HepG2 (cell line): ENCODE data around the gene PRMT5. TPM values are rescaled to one million over a fixed set of nuclear protein-coding genes. Genes with fewer than 3 reads are reported as not detected.

Experiments used
- DPF2 ChIP-seq: sonication (generic); formaldehyde crosslinking; IDR thresholded peaks from 2 replicates; pipeline ENCODE4 v1.4.0; 2020; ENCODE audit warnings: mild to moderate bottlenecking, low read depth, missing genetic modification reagents, borderline replicate concordance
- DR1 ChIP-seq: sonication (generic); formaldehyde crosslinking; IDR thresholded peaks from 2 replicates; pipeline ENCODE4 v1.8.0; 2021; ENCODE audit warnings: mild to moderate bottlenecking, missing genetic modification reagents, inconsistent platforms
- FIP1L1 ChIP-seq: fragments of 200-400 bp; formaldehyde crosslinking; IDR thresholded peaks from 2 replicates; pipeline ENCODE4 v1.6.1; 2018; ENCODE audit warnings: low read depth, mild to moderate bottlenecking, low read length, moderate library complexity, borderline replicate concordance; ENCODE audit not compliant: insufficient read depth
- HBP1 ChIP-seq: IDR thresholded peaks from 2 replicates; pipeline ENCODE4 v1.6.1; 2016; ENCODE audit warnings: low read depth, control low read depth
- HNF4G ChIP-seq, 2 experiments: sonication (generic) in 1 of 2; formaldehyde crosslinking in 1 of 2; IDR thresholded peaks; 2 replicates each; pipeline versions ENCODE4 v1.4.0 to v1.6.1; 2011 to 2020; ENCODE audit warnings: borderline replicate concordance in 2 of 2, low read depth in 2 of 2, mild to moderate bottlenecking in 2 of 2, low read length in 1 of 2, missing genetic modification reagents in 1 of 2, moderate library complexity in 1 of 2
- HNRNPH1 ChIP-seq: fragments of 200-400 bp; formaldehyde crosslinking; optimal IDR thresholded peaks from 2 replicates; pipeline ENCODE3; 2017; ENCODE audit warnings: mild to moderate bottlenecking, low read depth, low read length
- KMT2B ChIP-seq: IDR thresholded peaks from 2 replicates; pipeline ENCODE4 v1.6.1; 2016; ENCODE audit warnings: missing genetic modification reagents, missing compliant biosample characterization
- MEF2D ChIP-seq: sonication (generic); formaldehyde crosslinking; IDR thresholded peaks from 2 replicates; pipeline ENCODE4 v1.5.1; 2020; ENCODE audit warnings: mild to moderate bottlenecking, missing genetic modification reagents
- NAIF1 ChIP-seq: sonication (generic); formaldehyde crosslinking; IDR thresholded peaks from 2 replicates; pipeline ENCODE4 v1.5.0; 2020; ENCODE audit warnings: mild to moderate bottlenecking, missing genetic modification reagents, borderline replicate concordance
- PHF20 ChIP-seq: sonication (generic); formaldehyde crosslinking; IDR thresholded peaks from 2 replicates; pipeline ENCODE4 v1.5.0; 2020; ENCODE audit warnings: mild to moderate bottlenecking, missing genetic modification reagents
- PHF8 ChIP-seq: sonication (generic); formaldehyde crosslinking; IDR thresholded peaks from 2 replicates; pipeline ENCODE4 v1.5.0; 2020; ENCODE audit warnings: missing genetic modification reagents
- RFXAP ChIP-seq: sonication (generic); formaldehyde crosslinking; IDR thresholded peaks from 2 replicates; pipeline ENCODE4 v1.4.0; 2020; ENCODE audit warnings: missing genetic modification reagents, borderline replicate concordance
- TFAP4 ChIP-seq: sonication (generic); IDR thresholded peaks from 2 replicates; pipeline ENCODE4 v1.6.1; 2016; ENCODE audit warnings: low read depth, borderline replicate concordance
- YEATS2 ChIP-seq: sonication (generic); formaldehyde crosslinking; IDR thresholded peaks from 2 replicates; pipeline ENCODE4 v1.4.0; 2020; ENCODE audit warnings: missing genetic modification reagents, borderline replicate concordance
- ZBTB20 ChIP-seq: sonication (generic); formaldehyde crosslinking; IDR thresholded peaks from 2 replicates; pipeline ENCODE4 v1.8.1; 2023; ENCODE audit warnings: missing genetic modification reagents, low read depth, mild to moderate bottlenecking, borderline replicate concordance
- ZNF550 ChIP-seq: sonication (generic); formaldehyde crosslinking; IDR thresholded peaks from 2 replicates; pipeline ENCODE4 v1.4.0; 2020; ENCODE audit warnings: mild to moderate bottlenecking, missing genetic modification reagents, borderline replicate concordance
- ZNF605 ChIP-seq: sonication (generic); formaldehyde crosslinking; IDR thresholded peaks from 2 replicates; pipeline ENCODE4 v1.8.0; 2022; ENCODE audit warnings: mild to moderate bottlenecking, missing genetic modification reagents
- ZNF607 ChIP-seq: sonication (generic); formaldehyde crosslinking; IDR thresholded peaks from 2 replicates; pipeline ENCODE4 v1.5.1; 2020; ENCODE audit warnings: missing genetic modification reagents, mild to moderate bottlenecking, borderline replicate concordance
- ZNF616 ChIP-seq: sonication (generic); formaldehyde crosslinking; IDR thresholded peaks from 2 replicates; pipeline ENCODE4 v1.5.0; 2020; ENCODE audit warnings: low read depth, mild to moderate bottlenecking, missing genetic modification reagents
- ZNF629 ChIP-seq: sonication (generic); formaldehyde crosslinking; conservative IDR thresholded peaks from 2 replicates; pipeline ENCODE4 v1.5.0; 2020; ENCODE audit warnings: missing genetic modification reagents
- ZNF746 ChIP-seq: sonication (generic); formaldehyde crosslinking; IDR thresholded peaks from 2 replicates; pipeline ENCODE4 v1.8.0; 2022; ENCODE audit warnings: mild to moderate bottlenecking, missing genetic modification reagents
- ZNF776 ChIP-seq: sonication (generic); formaldehyde crosslinking; IDR thresholded peaks from 2 replicates; pipeline ENCODE4 v1.4.0; 2020; ENCODE audit warnings: mild to moderate bottlenecking, missing genetic modification reagents
- ZSCAN25 ChIP-seq: sonication (generic); formaldehyde crosslinking; IDR thresholded peaks from 2 replicates; pipeline ENCODE4 v1.8.0; 2022; ENCODE audit warnings: mild to moderate bottlenecking, missing genetic modification reagents
- polyA plus RNA-seq, 8 experiments: library from polyadenylated mRNA; depleted of rRNA in 3 of 8; stranded (reverse) in 7 of 8; unstranded in 1 of 8; fragments of >200 nt; fragmentation: Illumina TruSeq in 4 of 8; extraction: Trizol in 4 of 8; gene quantifications; 2 replicates each; pipeline versions ENCODE4 v1.2.1 to v1.2.3, GENCODE V29; 2011 to 2016; ENCODE audit warnings: low read depth in 4 of 8, missing spikeins in 1 of 8, mixed read lengths in 1 of 8; ENCODE audit not compliant: insufficient read depth in 1 of 8
- total RNA-seq, 5 experiments: library from RNA; depleted of rRNA; stranded (reverse); fragments of >200 nt; fragmentation: Illumina TruSeq; extraction: Trizol; gene quantifications; 2 replicates each; pipeline ENCODE4 v1.2.3, GENCODE V29; 2016; ENCODE audit warnings: low read depth in 1 of 5
- TF ChIP-seq, protein P1 (sequence below): fragments of 450-650 bp; IDR thresholded peaks from 2 replicates; pipeline ENCODE4 v1.6.1; 2017; ENCODE audit warnings: mild to moderate bottlenecking

Gene PRMT5
- total and polyA plus RNA-seq, 2 of the 13 experiments (the other 11 are each of a cell fraction or from before 2014, with no cell fraction given), result 210 to 354 TPM

GRCh38 chr14:22871224-22872032, 57.7 kb downstream of the PRMT5 start, which contains the start of gene LRP10 (continued):
- TF ChIP-seq ZNF607 (CRISPR knock-in tag), result peak; percentile 98
- TF ChIP-seq ZNF629 (CRISPR knock-in tag), result peak; percentile 42; the same call in 1 of the 2 replicates
- 0 out of 2 replicates have a peak, but pooled peaks have one; percentile 60 for TF ChIP-seq HBP1 (CRISPR knock-in tag)
- peak; percentile 88 for TF ChIP-seq ZSCAN25
- 0 out of 2 replicates have a peak, but pooled peaks have one; percentile 17 for TF ChIP-seq ZNF550 (CRISPR knock-in tag)
- TF ChIP-seq DPF2, result peak; percentile 76
- TF ChIP-seq YEATS2 (CRISPR knock-in tag), result peak; percentile 81
- peak; percentile 69 for TF ChIP-seq KMT2B (CRISPR knock-in tag)
- peak; percentile 77; the same call in 1 of the 2 replicates for TF ChIP-seq ZNF616
- TF ChIP-seq, protein P1, sequence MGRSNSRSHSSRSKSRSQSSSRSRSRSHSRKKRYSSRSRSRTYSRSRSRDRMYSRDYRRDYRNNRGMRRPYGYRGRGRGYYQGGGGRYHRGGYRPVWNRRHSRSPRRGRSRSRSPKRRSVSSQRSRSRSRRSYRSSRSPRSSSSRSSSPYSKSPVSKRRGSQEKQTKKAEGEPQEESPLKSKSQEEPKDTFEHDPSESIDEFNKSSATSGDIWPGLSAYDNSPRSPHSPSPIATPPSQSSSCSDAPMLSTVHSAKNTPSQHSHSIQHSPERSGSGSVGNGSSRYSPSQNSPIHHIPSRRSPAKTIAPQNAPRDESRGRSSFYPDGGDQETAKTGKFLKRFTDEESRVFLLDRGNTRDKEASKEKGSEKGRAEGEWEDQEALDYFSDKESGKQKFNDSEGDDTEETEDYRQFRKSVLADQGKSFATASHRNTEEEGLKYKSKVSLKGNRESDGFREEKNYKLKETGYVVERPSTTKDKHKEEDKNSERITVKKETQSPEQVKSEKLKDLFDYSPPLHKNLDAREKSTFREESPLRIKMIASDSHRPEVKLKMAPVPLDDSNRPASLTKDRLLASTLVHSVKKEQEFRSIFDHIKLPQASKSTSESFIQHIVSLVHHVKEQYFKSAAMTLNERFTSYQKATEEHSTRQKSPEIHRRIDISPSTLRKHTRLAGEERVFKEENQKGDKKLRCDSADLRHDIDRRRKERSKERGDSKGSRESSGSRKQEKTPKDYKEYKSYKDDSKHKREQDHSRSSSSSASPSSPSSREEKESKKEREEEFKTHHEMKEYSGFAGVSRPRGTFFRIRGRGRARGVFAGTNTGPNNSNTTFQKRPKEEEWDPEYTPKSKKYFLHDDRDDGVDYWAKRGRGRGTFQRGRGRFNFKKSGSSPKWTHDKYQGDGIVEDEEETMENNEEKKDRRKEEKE, result no peak
- TF ChIP-seq ZNF776, result 0 out of 2 replicates have a peak, but pooled peaks have one; percentile 78
- TF ChIP-seq DR1 (CRISPR knock-in tag), result no peak
- TF ChIP-seq TFAP4, result peak; percentile 54; the same call in 1 of the 2 replicates
- TF ChIP-seq MEF2D, result peak; percentile 97
- peak; percentile 64; the same call in 1 of the 2 replicates for TF ChIP-seq HNF4G (IDR thresholded peaks at IDR 0.05; ENCODE audit: borderline replicate concordance, low read depth, low read length)
- TF ChIP-seq HNF4G (CRISPR knock-in tag; IDR thresholded peaks at IDR 0.05; ENCODE audit: borderline replicate concordance, low read depth), result peak; percentile 48
- TF ChIP-seq RFXAP (CRISPR knock-in tag), result peak; percentile 88
- no peak for TF ChIP-seq HNRNPH1
- peak; percentile 79 for TF ChIP-seq PHF20 (CRISPR knock-in tag)
- TF ChIP-seq NAIF1, result peak; percentile 41
- TF ChIP-seq ZNF605 (CRISPR knock-in tag), result peak; percentile 94
- TF ChIP-seq ZNF746, result peak; percentile 89; the same call in 1 of the 2 replicates
- TF ChIP-seq ZBTB20 (CRISPR knock-in tag), result no peak; the same call in 1 of the 2 replicates
- peak; percentile 30; the same call in 1 of the 2 replicates for TF ChIP-seq FIP1L1
- peak; percentile 94 for TF ChIP-seq PHF8
